Activated naive CD8-positive, alpha-beta T cell treated with anti-CD3 and anti-CD28 coated beads, Interleukin-2, amount 50 U/mL, for 24 hours (primary cell): Measurements from ENCODE around the gene LIF.

Experiments
- ATAC-seq: fragments of 150-1000 bp; cut with Tn5 transposase; one replicate; pipeline ENCODE4 v1.10.0; 2021
- DNase-seq: peaks from one replicate; pipeline ENCODE4 v3.0.0; 2021
- H3K27ac Mint-ChIP-seq: one replicate; pipeline ENCODE4 v1.8.0; 2021; ENCODE audit warnings: mild to moderate bottlenecking, mixed read lengths
- H3K27me3 Mint-ChIP-seq: one replicate; pipeline ENCODE4 v1.8.0; 2021; ENCODE audit warnings: mixed read lengths
- H3K36me3 Mint-ChIP-seq: one replicate; pipeline ENCODE4 v1.8.0; 2021; ENCODE audit warnings: low read depth, mixed read lengths
- H3K4me1 Mint-ChIP-seq: one replicate; pipeline ENCODE4 v1.8.0; 2021; ENCODE audit warnings: mixed read lengths
- H3K4me3 Mint-ChIP-seq: one replicate; pipeline ENCODE4 v1.8.0; 2021; ENCODE audit warnings: mild to moderate bottlenecking, moderate library complexity, mixed read lengths
- H3K9me3 Mint-ChIP-seq: one replicate; pipeline ENCODE4 v1.8.0; 2021; ENCODE audit warnings: mixed read lengths

LIF gene

GRCh38 chr22:30246814-30247376 lies 336 bp upstream of the LIF start:
- H3K4me3 Mint-ChIP-seq: peak overlapping the region; percentile 91
- ATAC-seq: peak; percentile 9

GRCh38 chr22:30245181-30245984 lies 1.2 kb downstream of the LIF start:
- Mint-ChIP-seq H3K9me3 (no peaks in the 10 kb centered on the region), H3K4me1 (peaks cover 73% of the 10 kb centered on the region), H3K27ac (peak overlapping the region; percentile 91), H3K36me3 (peaks cover 48% of the 10 kb centered on the region), H3K27me3 (no peaks in the 10 kb centered on the region), H3K4me3 (peak overlapping the region; percentile 91)
- ATAC-seq: no peak
- peak; percentile 50 for DNase-seq

More at GRCh38 chr22:30246814-30247376, 336 bp upstream of the LIF start:
- Mint-ChIP-seq H3K27ac (peak overlapping the region; percentile 91), H3K36me3 (peaks cover 37% of the 10 kb centered on the region), H3K4me1 (peaks cover 76% of the 10 kb centered on the region), H3K9me3 (no peaks in the 10 kb centered on the region), H3K27me3 (no peaks in the 10 kb centered on the region)
- DNase-seq: peak; percentile 54

GRCh38 chr22:30244641-30245040 lies 1.9 kb downstream of the LIF start:
- Mint-ChIP-seq H3K27ac (peak overlapping the region; percentile 91), H3K4me1 (peaks cover 65% of the 10 kb centered on the region), H3K36me3 (peaks cover 49% of the 10 kb centered on the region)

GRCh38 chr22:30244066-30244465 lies 2.5 kb downstream of the LIF start:
- DNase-seq (no peak), ATAC-seq (no peak)
- H3K27ac Mint-ChIP-seq: peak overlapping the region; percentile 91
- no peaks in the 10 kb centered on the region for H3K27me3 Mint-ChIP-seq
- H3K36me3 Mint-ChIP-seq: peaks cover 49% of the 10 kb centered on the region
- H3K9me3 Mint-ChIP-seq: no peaks in the 10 kb centered on the region
- H3K4me1 Mint-ChIP-seq: peaks cover 62% of the 10 kb centered on the region
- peak overlapping the region; percentile 91 for H3K4me3 Mint-ChIP-seq

More at GRCh38 chr22:30244641-30245040, 1.9 kb downstream of the LIF start:
- Mint-ChIP-seq H3K9me3 (no peaks in the 10 kb centered on the region), H3K27me3 (no peaks in the 10 kb centered on the region), H3K4me3 (peak overlapping the region; percentile 91)
- DNase-seq (no peak), ATAC-seq (no peak)

- no peak for DNase-seq
- Mint-ChIP-seq H3K36me3 (peaks cover 49% of the 10 kb centered on the region), H3K4me3 (peak overlapping the region; percentile 91), H3K9me3 (no peaks in the 10 kb centered on the region), H3K27me3 (no peaks in the 10 kb centered on the region), H3K4me1 (peaks cover 61% of the 10 kb centered on the region), H3K27ac (peak overlapping the region; percentile 91)
- no peak for ATAC-seq
Observed at GRCh38 chr22:30243661-30244060, 2.9 kb downstream of the LIF start.

- ATAC-seq: no peak
- H3K4me3 Mint-ChIP-seq: peak overlapping the region; percentile 91
- H3K27ac Mint-ChIP-seq: peak overlapping the region; percentile 91
- DNase-seq: no peak
- H3K36me3 Mint-ChIP-seq: peaks cover 49% of the 10 kb centered on the region
- H3K9me3 Mint-ChIP-seq: no peaks in the 10 kb centered on the region
- H3K4me1 Mint-ChIP-seq: peaks cover 42% of the 10 kb centered on the region
- H3K27me3 Mint-ChIP-seq: no peaks in the 10 kb centered on the region
Observed at GRCh38 chr22:30241576-30242371, 4.8 kb downstream of the LIF start.

GRCh38 chr22:30240541-30241417 lies 5.8 kb downstream of the LIF start:
- H3K4me1 Mint-ChIP-seq: peaks cover 43% of the 10 kb centered on the region

GRCh38 chr22:30239488-30240405 lies 6.8 kb downstream of the LIF start:
- peaks cover 36% of the 10 kb centered on the region for H3K36me3 Mint-ChIP-seq
- H3K27ac Mint-ChIP-seq: peak overlapping the region; percentile 60
- H3K27me3 Mint-ChIP-seq: no peaks in the 10 kb centered on the region
- ATAC-seq (peak; percentile 16), DNase-seq (no peak)
- H3K4me1 Mint-ChIP-seq: peaks cover 38% of the 10 kb centered on the region
- H3K9me3 Mint-ChIP-seq: no peaks in the 10 kb centered on the region
- no peak overlapping the region for H3K4me3 Mint-ChIP-seq

More at GRCh38 chr22:30240541-30241417, 5.8 kb downstream of the LIF start:
- Mint-ChIP-seq H3K27me3 (no peaks in the 10 kb centered on the region), H3K36me3 (peaks cover 45% of the 10 kb centered on the region), H3K9me3 (no peaks in the 10 kb centered on the region), H3K27ac (peak overlapping the region; percentile 46), H3K4me3 (peak overlapping the region; percentile 46)
- ATAC-seq: no peak
- DNase-seq: no peak

- no peaks in the 10 kb centered on the region for H3K9me3 Mint-ChIP-seq
- H3K27me3 Mint-ChIP-seq: no peaks in the 10 kb centered on the region
- ATAC-seq (peak; percentile 11), DNase-seq (no peak)
- H3K27ac Mint-ChIP-seq: peak overlapping the region; percentile 55
- peaks cover 29% of the 10 kb centered on the region for H3K4me1 Mint-ChIP-seq
- peaks cover 28% of the 10 kb centered on the region for H3K36me3 Mint-ChIP-seq
- H3K4me3 Mint-ChIP-seq: no peak overlapping the region
Observed at GRCh38 chr22:30238661-30239487, 7.7 kb downstream of the LIF start.

GRCh38 chr22:30238136-30238535 lies 8.4 kb downstream of the LIF start:
- no peaks in the 10 kb centered on the region for H3K9me3 Mint-ChIP-seq
- no peak for ATAC-seq
- peaks cover 21% of the 10 kb centered on the region for H3K36me3 Mint-ChIP-seq
- peaks cover 22% of the 10 kb centered on the region for H3K4me1 Mint-ChIP-seq
- DNase-seq: no peak
- no peaks in the 10 kb centered on the region for H3K27me3 Mint-ChIP-seq
- no peak overlapping the region for H3K4me3 Mint-ChIP-seq
- H3K27ac Mint-ChIP-seq: peak overlapping the region; percentile 55

- ATAC-seq: no peak
- H3K9me3 Mint-ChIP-seq: no peaks in the 10 kb centered on the region
- H3K27me3 Mint-ChIP-seq: no peaks in the 10 kb centered on the region
- H3K36me3 Mint-ChIP-seq: peaks cover 12% of the 10 kb centered on the region
- no peak for DNase-seq
- H3K4me1 Mint-ChIP-seq: peaks cover 13% of the 10 kb centered on the region
- no peak overlapping the region for H3K4me3 Mint-ChIP-seq
- H3K27ac Mint-ChIP-seq: no peak overlapping the region
Observed at GRCh38 chr22:30236875-30237274, 9.7 kb downstream of the LIF start.

- no peak overlapping the region for H3K27ac Mint-ChIP-seq
Observed at GRCh38 chr22:30235687-30236170, 10.8 kb downstream of the LIF start.

More at GRCh38 chr22:30235687-30236170, 10.8 kb downstream of the LIF start:
- no peaks in the 10 kb centered on the region for H3K9me3 Mint-ChIP-seq
- H3K4me1 Mint-ChIP-seq: peaks cover 9% of the 10 kb centered on the region
- DNase-seq (no peak), ATAC-seq (no peak)
- H3K27me3 Mint-ChIP-seq: no peaks in the 10 kb centered on the region
- H3K36me3 Mint-ChIP-seq: peaks cover 4% of the 10 kb centered on the region
- H3K4me3 Mint-ChIP-seq: no peak overlapping the region
